NCI-H446 treated with DMSO at 0.1 percent for 48 hours (cell line): ENCODE measurements around the gene RPTOR.
"Not testable (repeated sequence)": the region's sequence is repeated elsewhere in the genome, so short reads cannot be mapped to it uniquely, and the experiment has no call there.

Source experiments
- DNase-seq: peaks from one replicate; lab custom pipeline; 2025; lab: John Stamatoyannopoulos, UW

The RPTOR gene

GRCh38 chr17:80513201-80513600 is 31.4 kb upstream of the RPTOR start:
- no peak for DNase-seq

- no peak for DNase-seq
Measured at GRCh38 chr17:80513892-80514291, 30.7 kb upstream of the RPTOR start.

GRCh38 chr17:80516171-80516932 is 28.3 kb upstream of the RPTOR start:
- DNase-seq = no peak

DNA sequence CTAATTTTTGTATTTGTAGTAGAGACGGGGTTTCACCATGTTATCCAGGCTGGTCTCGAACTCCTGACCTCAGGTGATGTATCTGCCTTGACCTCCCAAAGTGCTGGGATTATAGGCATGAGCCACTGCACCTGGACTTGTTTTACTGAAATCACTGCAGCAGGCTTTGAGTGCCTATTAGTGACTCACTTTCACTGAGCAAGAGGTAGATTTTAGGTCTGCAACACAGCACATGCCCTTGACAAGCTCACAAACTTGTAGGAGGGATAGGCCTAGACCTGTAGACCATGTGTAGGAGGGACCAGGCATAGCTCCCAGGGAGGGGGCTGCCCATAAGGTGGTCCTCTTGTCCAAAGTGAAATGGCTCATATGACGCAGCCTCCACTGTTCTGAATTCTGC is 27.0 kb upstream of the RPTOR start:
- DNase-seq = no peak

DNA sequence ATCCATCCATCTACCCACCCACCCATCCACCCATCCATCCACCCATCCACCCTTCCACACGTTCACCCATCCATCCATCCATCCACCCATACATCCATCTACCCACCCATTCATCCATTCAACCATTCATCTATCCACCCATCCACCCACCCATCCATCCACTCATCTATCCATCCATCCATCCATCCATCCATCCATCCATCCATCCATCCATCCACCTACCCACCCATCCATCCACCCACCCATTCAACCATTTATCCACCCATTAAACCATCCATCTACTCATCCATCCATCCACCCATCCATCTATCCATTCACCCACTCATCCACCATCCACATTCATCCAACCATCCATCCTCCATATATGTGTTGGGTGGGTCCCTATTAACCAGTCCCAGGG is 26.2 kb upstream of the RPTOR start:
- no peak for DNase-seq

DNA sequence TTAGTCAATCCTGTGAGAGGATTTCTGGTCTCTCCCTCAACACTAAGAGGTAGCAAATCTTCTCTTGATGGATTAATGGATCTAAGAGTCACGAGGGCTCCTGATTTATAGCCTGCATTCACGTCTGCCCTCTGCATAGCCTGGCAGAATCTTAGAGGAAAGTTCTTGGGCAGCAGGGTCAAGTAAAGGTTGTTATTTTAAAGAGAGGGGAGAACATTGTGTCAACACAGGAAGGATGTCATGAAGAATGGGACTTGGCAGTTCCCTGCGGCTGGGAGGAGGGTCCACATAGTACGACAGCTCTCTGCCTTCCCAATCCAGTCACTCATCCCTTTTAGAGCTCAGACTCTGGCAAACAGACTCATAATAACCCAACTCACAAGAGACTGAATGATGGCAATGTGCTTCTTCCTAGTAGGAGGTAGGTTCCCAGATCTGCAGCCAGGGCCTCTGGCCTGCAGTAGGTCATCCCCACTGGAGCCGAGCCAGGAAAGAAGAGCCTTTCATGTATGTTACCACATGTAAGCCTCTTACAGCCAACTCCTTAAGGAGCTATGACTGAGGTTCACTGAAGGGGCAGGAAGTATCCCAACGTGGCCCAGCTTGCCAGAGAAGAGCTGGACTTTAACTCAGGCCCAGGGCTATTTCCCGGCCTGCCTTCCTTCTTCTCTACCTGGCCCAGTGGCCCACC is 25.4 kb upstream of the RPTOR start:
- no peak for DNase-seq

GRCh38 chr17:80520810-80521455 is 23.7 kb upstream of the RPTOR start:
- DNase-seq = no peak

DNA sequence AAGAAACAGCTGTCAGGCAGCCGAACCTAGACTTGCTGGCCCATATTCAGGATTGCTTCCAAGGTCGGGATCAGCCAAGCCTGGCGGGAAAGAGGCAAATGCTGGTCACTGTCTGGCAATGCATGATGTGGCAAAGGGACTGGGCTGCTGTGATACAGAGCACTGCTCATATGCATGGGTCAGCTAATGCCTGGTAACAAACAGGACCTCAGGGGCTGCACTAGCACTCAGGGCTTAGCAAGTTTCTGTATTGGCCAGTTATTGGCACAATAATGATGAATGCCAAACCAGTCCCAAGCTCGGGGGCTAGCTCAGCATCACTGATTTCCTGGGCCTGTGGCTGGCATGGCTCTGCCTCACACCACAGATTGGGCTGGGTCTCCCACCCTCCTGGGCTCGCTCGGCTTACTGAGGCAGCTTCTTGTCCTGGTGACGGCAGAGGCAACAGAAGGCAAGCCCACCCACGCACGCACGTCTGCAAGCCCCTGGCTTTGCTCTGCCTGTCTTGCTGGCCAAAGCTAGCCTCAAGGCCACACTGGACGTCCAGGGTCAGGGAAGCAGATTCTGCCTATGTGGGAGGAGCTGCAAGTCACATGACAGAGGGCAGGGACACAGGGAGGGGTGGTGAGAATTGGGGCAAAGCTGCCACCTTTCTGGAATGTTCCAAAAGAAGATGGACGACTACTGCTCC is 21.4 kb upstream of the RPTOR start:
- DNase-seq = no peak

DNA sequence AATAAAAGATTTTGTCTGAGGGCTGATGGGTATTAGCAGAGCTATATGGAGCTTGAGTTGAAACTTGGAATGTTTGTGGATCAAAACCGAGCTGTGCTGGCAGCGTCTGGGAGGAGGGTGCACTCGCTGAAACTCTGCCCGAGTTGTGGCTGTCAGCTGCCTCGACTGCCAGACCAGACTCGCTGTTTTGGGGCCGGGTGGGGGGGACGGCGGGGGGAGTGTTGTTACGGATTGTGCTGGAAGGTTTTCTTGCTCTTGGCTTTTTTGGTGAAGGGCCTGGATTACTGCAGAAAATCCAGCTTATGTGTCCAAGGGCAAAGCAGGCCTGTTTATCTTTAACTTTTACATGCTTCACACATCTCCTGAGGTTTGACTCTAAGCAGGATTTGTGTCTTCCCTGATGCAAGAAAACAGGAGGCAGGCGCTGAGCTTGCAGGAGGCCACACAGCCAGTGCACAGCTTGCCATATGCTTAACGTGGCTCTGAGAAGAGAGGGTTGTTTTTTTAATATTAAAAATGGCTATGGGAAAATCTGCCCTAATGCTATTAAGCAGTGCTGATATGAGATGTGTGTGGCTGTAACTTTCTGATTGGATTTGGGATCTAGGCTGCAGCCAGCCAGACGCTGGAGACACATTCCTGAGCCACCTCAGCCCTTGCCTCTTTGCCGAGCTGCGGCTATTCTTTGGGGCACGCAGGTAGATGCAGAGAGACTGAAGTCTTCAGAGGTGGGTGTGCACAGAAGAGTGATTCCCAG is 20.5 kb upstream of the RPTOR start:
- no peak for DNase-seq

DNA sequence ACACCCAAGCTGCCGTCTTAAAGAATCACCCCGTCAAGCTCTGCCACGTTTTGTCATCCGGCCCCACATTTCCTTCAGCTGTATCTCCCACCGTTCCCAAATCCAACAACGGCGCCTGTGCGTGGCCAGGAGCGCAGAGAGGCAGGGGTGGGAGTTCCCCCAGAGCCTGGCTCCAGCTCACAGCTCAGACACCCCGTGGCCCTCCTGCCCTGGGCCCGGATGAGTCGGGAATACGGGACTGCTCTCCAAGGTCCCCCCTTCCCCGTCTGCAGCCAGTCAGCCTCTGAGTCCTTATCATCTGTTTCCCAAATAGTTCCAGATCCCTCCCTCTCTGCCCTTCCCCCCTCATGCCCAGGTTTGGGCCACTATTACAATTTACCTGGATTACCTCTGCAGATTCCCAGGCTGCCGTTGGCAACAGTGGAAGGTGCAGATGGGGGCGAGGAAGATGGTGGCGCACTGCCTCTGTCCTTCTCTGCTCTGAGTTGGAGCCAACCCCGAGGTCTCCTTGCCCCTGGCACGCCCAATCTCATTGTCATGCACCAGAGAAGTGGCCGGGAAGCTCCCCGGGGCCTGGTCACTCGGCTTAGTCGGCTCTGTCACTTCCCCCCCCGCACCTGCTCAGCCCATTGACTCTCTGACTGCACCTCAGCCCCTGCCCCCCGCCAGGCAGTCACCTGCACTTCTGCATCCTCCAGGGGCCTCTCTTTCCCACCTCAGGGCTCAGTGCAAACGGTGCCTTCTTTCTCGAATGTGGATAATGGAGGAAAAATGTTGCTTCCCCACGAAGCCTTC is 18.3 kb upstream of the RPTOR start:
- no peak for DNase-seq

DNA sequence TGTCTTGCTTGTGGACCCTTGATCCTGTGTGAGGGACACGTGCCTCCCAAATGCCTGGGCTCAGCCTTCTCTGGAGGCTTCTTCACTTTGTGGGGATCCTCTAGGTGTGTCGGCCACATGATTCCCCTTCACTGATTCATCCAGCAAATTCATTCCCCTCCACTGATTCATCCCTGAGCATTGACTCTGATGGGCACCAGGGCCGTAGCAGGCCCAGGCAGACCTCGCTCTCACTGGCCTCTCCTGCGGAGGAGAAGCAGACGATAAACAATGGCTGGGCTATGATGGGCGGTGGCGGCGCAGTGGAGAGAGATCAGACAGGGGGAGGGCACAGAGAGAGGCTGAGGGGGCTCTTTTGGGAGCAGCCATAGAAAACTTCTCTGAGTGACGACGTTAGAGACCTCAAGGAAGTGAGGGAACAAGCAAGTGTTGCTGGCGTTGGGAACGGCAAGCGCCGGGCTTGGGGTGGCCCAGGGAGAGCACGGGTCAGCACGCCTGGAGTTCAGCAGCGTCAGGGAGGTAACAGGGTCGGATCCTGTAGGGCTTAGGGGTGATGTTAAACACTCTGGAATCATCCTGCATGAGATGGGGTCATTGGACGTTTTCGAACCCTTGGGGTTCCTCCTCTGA is 17.5 kb upstream of the RPTOR start:
- DNase-seq = no peak

DNA sequence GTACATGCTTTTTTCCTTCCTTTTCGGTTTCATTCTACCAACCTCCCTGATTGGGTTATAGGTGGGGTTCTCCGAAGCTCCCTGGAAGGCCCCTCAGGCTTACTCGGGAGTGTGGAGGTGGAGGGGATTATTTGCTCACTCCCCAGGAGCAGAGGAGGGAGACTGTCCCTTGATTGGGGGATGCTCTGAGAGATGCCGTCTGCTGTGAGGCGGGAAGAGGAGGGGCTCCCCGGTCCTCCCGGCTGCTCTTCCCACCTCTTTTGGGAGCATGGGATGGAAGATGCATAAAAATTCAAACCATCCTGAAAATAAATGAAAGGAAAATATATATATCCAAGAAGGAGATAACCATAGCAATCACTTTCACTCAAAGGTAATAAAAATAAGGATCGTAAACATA is 16.1 kb upstream of the RPTOR start:
- DNase-seq = no peak

- no peak for DNase-seq
Measured at GRCh38 chr17:80529104-80529903, 15.3 kb upstream of the RPTOR start.

- DNase-seq = no peak
Measured at GRCh38 chr17:80529904-80530292, 14.7 kb upstream of the RPTOR start.

GRCh38 chr17:80531400-80531799 is 13.2 kb upstream of the RPTOR start:
- no peak for DNase-seq

DNA sequence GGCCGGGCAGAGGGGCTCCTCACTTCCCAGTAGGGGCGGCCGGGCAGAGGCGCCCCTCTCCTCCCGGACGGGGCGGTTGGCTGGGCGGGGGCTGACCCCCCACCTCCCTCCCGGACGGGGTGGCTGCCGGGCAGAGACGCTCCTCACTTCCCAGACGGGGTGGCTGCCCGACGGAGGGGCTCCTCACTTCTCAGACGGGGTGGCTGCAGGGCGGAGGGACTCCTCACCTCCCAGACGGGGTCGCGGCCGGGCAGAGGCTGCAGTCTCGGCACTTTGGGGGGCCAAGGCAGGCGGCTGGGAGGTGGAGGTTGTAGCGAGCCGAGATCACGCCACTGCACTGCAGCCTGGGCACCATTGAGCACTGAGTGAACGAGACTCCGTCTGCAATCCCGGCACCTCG is 7.3 kb upstream of the RPTOR start:
- not testable (repeated sequence) for DNase-seq

- DNase-seq = no peak
Measured at GRCh38 chr17:80538484-80538883, 6.2 kb upstream of the RPTOR start.

DNA sequence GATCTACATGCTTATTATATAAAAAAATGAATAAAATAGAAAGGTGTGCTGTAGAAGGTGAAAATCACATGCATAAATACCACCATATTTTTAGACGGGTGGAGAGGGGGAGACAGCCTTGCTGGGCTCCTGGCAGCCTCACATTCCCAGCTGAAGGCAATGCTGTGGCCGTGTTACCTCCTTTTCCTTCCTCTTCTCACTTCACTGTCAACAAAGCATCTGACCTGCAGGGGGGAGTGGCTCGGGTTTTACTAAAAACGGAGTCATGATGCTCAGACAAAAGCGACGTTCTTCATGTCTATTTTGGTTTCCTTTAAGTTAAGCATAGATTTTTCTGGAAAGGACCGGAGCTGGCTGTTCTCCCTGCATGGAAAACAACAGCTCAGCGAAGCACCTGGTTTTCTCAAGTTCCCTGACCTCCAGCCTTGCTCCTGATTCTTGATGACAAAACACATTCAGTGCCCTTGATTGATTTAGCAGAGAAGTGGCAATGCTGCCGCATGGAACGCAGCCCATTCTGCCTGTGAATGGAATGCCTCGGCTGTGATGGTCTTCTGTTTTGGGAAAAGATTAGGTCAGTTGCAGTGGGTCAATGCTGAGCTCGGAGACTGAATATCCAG is 5.5 kb upstream of the RPTOR start:
- DNase-seq = no peak

- DNase-seq = no peak
Measured at GRCh38 chr17:80545499-80545826, 825 bp downstream of the RPTOR start.
